ENCODE data around the gene EHF.

GRCh38 chr11:34683396-34683795 is 62.5 kb downstream of the EHF start:
- TF ChIP-seq POLR2A (IDR thresholded peaks at IDR 0.05; ENCODE audit: control extremely low read depth in 1 of 2, low read depth in 2 of 2, low read length in 2 of 2) (no peak), TCF12 (IDR thresholded peaks at IDR 0.05; ENCODE audit: low read depth, low read length) (no peak), SP4 (IDR thresholded peaks at IDR 0.05; ENCODE audit: low read length) (no peak), CTCF (IDR thresholded peaks at IDR 0.05; ENCODE audit: control extremely low read depth in 1 of 3, insufficient read depth in 1 of 3, low read depth in 1 of 3, low read length in 3 of 3) (no peak), CREB1 (IDR thresholded peaks at IDR 0.05) (no peak), USF2 (IDR thresholded peaks at IDR 0.05; ENCODE audit: low read length) (no peak), YY1 (IDR thresholded peaks at IDR 0.05; ENCODE audit: low read depth, low read length) (no peak), EP300 (IDR thresholded peaks at IDR 0.05; ENCODE audit: borderline replicate concordance in 1 of 2, low read depth in 2 of 2, low read length in 2 of 2) (no peak), EZH2 (IDR thresholded peaks at IDR 0.05; ENCODE audit: low read depth, low read length, severe bottlenecking) (no peak), CBX5 (IDR thresholded peaks at IDR 0.05; ENCODE audit: low read depth, low read length) (no peak), MAX (IDR thresholded peaks at IDR 0.05) (no peak), KDM1A (IDR thresholded peaks at IDR 0.05; ENCODE audit: borderline replicate concordance, low read length) (no peak)
